Measurements from ENCODE around the gene DNAJC1. TPM values are rescaled to one million over a fixed set of nuclear protein-coding genes. Genes with fewer than 3 reads are reported as not detected.

Gene DNAJC1
- total and polyA plus RNA-seq, 10 of the 15 experiments (the other 5 are each of a cell fraction or from before 2014, with no cell fraction given), result 2.5 to 39.3 (median 20.4) TPM

DNA sequence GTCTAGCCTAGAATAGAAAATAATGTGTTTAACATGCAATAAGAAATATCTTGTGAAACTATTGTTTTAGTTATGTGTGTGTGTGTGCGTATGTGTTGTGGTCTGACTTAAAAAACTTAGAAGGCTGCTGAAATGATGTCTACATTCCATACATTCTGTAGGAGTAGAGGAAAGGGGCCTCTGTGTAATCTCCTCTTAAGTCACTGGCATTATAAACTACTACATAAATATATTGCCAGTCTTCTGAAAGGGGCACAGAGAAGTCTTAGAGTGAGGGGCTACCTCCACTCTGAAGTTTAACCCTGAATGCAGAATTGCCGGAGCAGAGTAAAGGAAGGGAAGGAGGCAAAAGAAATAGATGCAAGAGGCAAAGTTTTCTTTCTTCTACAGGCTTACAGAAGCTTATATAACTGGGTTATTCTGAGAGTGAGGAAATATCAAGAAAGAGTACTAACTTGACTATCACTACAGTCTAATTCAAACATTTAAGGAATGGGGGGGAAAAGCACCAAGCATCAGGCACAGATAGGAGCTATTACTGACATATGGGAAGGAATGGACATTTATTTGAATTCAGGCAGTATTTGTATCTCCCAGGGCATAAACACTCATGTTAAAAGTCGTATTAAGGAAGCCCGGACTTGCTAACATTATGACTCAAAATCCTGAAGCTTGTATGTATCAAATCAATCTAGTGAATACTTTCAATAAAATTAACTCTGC is 75.7 kb downstream of the DNAJC1 start:
- WGBS (ENCODE audit: insufficient coverage, insufficient replicate concordance, low lambda C conversion rate, missing lambda C conversion rate), result 82% methylated on average over 4 of the region's 4 CpGs
- ChIA-PET CTCF (no interaction called here), RAD21 (ENCODE audit: unreplicated experiment) (no interaction called here), SMC1A (ENCODE audit: uncharacterized antibody, unreplicated experiment) (interaction anchor here (1.5 kb wide), 1 partner anchor 207 kb away, joined by 4 read pairs; no protein-coding TSS in a partner anchor), POLR2A (no interaction called here)
- intact Hi-C loops (cut with micrococcal nuclease; ENCODE audit: unreplicated experiment), result no loop called here
- no peaks in the 10 kb centered on the region for H4K20me1 ChIP-seq (ENCODE audit: control insufficient read depth, insufficient read depth)
- H2AFZ ChIP-seq (ENCODE audit: control insufficient read depth, low read depth, low read length), result no peak overlapping the region
- BruUV-seq (replicated peaks), result no TSS peak
- in situ Hi-C loops (cut with MboI), result no loop called here
- no peaks in the 10 kb centered on the region for H3K79me2 ChIP-seq (ENCODE audit: control insufficient read depth, insufficient read depth, low read length)
- FAIRE-seq, result no peak
- TF ChIP-seq ASH2L (IDR thresholded peaks at IDR 0.05; ENCODE audit: borderline replicate concordance, low read depth) (no peak), RBBP5 (conservative IDR thresholded peaks at IDR 0.05) (no peak), IRF4 (IDR thresholded peaks at IDR 0.05; ENCODE audit: low read depth, low read length) (no peak), TAF1 (IDR thresholded peaks at IDR 0.05; ENCODE audit: borderline replicate concordance, low read depth, low read length) (no peak), TCF12 (IDR thresholded peaks at IDR 0.05; ENCODE audit: low read depth, low read length) (no peak), SP1 (IDR thresholded peaks at IDR 0.05; ENCODE audit: low read depth, low read length) (no peak), WRNIP1 (IDR thresholded peaks at IDR 0.05; ENCODE audit: borderline replicate concordance, low read depth, low read length) (no peak), MYC (IDR thresholded peaks at IDR 0.05; ENCODE audit: insufficient read depth, insufficient read length, insufficient replicate concordance, low read length, severe bottlenecking) (no peak), EP300 (IDR thresholded peaks at IDR 0.05; ENCODE audit: borderline replicate concordance in 1 of 2, control insufficient read depth in 1 of 2, low read depth in 2 of 2, low read length in 2 of 2) (no peak), SREBF2 (IDR thresholded peaks at IDR 0.05; ENCODE audit: low read length) (no peak), SMAD1 (IDR thresholded peaks at IDR 0.05; ENCODE audit: low read depth, partially characterized antibody) (no peak), YBX1 (IDR thresholded peaks at IDR 0.05) (no peak), HCFC1 (IDR thresholded peaks at IDR 0.05; ENCODE audit: low read length) (no peak), EGR1 (IDR thresholded peaks at IDR 0.05; ENCODE audit: borderline replicate concordance in 1 of 2, low read depth in 2 of 2, low read length in 2 of 2) (no peak), ESRRA (IDR thresholded peaks at IDR 0.05; ENCODE audit: low read length) (no peak)
- TF ChIP-seq, protein P1, sequence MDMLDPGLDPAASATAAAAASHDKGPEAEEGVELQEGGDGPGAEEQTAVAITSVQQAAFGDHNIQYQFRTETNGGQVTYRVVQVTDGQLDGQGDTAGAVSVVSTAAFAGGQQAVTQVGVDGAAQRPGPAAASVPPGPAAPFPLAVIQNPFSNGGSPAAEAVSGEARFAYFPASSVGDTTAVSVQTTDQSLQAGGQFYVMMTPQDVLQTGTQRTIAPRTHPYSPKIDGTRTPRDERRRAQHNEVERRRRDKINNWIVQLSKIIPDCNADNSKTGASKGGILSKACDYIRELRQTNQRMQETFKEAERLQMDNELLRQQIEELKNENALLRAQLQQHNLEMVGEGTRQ (IDR thresholded peaks at IDR 0.05; ENCODE audit: borderline replicate concordance, low read depth, low read length), result no peak
- TF ChIP-seq, protein P2, sequence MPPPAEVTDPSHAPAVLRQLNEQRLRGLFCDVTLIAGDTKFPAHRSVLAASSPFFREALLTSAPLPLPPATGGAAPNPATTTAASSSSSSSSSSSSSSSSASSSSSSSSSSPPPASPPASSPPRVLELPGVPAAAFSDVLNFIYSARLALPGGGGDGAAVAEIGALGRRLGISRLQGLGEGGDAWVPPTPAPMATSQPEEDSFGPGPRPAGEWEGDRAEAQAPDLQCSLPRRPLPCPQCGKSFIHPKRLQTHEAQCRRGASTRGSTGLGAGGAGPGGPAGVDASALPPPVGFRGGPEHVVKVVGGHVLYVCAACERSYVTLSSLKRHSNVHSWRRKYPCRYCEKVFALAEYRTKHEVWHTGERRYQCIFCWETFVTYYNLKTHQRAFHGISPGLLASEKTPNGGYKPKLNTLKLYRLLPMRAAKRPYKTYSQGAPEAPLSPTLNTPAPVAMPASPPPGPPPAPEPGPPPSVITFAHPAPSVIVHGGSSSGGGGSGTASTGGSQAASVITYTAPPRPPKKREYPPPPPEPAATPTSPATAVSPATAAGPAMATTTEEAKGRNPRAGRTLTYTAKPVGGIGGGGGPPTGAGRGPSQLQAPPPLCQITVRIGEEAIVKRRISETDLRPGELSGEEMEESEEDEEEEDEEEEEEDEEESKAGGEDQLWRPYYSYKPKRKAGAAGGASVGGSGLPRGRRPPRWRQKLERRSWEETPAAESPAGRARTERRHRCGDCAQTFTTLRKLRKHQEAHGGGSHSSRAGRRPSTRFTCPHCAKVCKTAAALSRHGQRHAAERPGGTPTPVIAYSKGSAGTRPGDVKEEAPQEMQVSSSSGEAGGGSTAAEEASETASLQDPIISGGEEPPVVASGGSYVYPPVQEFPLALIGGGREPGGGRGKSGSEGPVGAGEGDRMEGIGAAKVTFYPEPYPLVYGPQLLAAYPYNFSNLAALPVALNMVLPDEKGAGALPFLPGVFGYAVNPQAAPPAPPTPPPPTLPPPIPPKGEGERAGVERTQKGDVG (CRISPR knock-in tag; IDR thresholded peaks at IDR 0.05), result no peak
- no peak overlapping the region for H3K4me3 ChIP-seq
- no peaks in the 10 kb centered on the region for H3K27me3 ChIP-seq (replicated peaks in 1 of 2; ENCODE audit: control insufficient read depth in 2 of 2, insufficient read depth in 2 of 2, low read length in 1 of 2)
- no peaks in the 10 kb centered on the region for H3K9me3 ChIP-seq (replicated peaks; ENCODE audit: control insufficient read depth, insufficient read depth, low read length)
- H3K4me2 ChIP-seq (ENCODE audit: control insufficient read depth, insufficient read depth), result no peak overlapping the region
- H3K9ac ChIP-seq (ENCODE audit: control insufficient read depth, insufficient read depth, low read length), result no peak overlapping the region
- no peaks in the 10 kb centered on the region; a peak in 1 of 4 replicates for H3K36me3 ChIP-seq (ENCODE audit: control insufficient read depth in 2 of 2, insufficient read depth in 2 of 2, low read length in 1 of 2)
- ATAC-seq, result no peak
- H3K4me1 ChIP-seq (ENCODE audit: control insufficient read depth, insufficient read depth, low read length), result no peaks in the 10 kb centered on the region
- no peak overlapping the region for H3K27ac ChIP-seq (ENCODE audit: control insufficient read depth, insufficient read depth)
- no peak for DNase-seq (ENCODE audit: low read depth, low spot score)

Measured in GM12878 (cell line).